Endodermal cell (in vitro differentiated cells): Measurements from ENCODE around the gene MUC20. TPM values are rescaled to one million over a fixed set of nuclear protein-coding genes. Genes with fewer than 3 reads are reported as not detected.

ENCODE experiments used
- DNase-seq: peaks from one replicate; pipeline ENCODE4 v3.0.0-alpha.2; 2017
- H3K27ac ChIP-seq: 2 replicates; pipeline ENCODE4 v1.5.1; 2013; ENCODE audit warnings: mild to moderate bottlenecking, low read depth, low read length, moderate library complexity
- H3K27me3 ChIP-seq: 2 replicates; pipeline ENCODE4 v1.6.1; 2013; ENCODE audit warnings: mild to moderate bottlenecking, low read length, moderate library complexity; ENCODE audit not compliant: insufficient read depth, control insufficient read depth, poor library complexity, severe bottlenecking
- H3K36me3 ChIP-seq: 2 replicates; pipeline ENCODE4 v1.7.0; 2013; ENCODE audit warnings: mild to moderate bottlenecking, low read length, moderate library complexity; ENCODE audit not compliant: control insufficient read depth, insufficient read depth
- H3K4me1 ChIP-seq: one replicate; pipeline ENCODE4 v1.7.0; 2013; ENCODE audit warnings: low read length; ENCODE audit not compliant: control insufficient read depth, insufficient read depth
- H3K4me3 ChIP-seq: 2 replicates; pipeline ENCODE4 v1.5.1; 2013; ENCODE audit warnings: mild to moderate bottlenecking, low read length, moderate library complexity
- H3K9ac ChIP-seq: 2 replicates; pipeline ENCODE4 v1.6.1; 2013; ENCODE audit warnings: mild to moderate bottlenecking, low read length, moderate library complexity; ENCODE audit not compliant: poor library complexity, severe bottlenecking; ENCODE audit errors: extremely low read depth
- H3K9me3 ChIP-seq: 2 replicates; pipeline ENCODE4 v1.6.1; 2013; ENCODE audit warnings: mild to moderate bottlenecking, low read length, moderate library complexity; ENCODE audit not compliant: control insufficient read depth
- H3K27ac Mint-ChIP-seq: 2 replicates; pipeline ENCODE4 v1.8.0; 2020; ENCODE audit warnings: mixed read lengths
- H3K27me3 Mint-ChIP-seq: 2 replicates; pipeline ENCODE4 v1.8.0; 2021; ENCODE audit warnings: mild to moderate bottlenecking, mixed read lengths; ENCODE audit not compliant: insufficient read depth
- H3K36me3 Mint-ChIP-seq: 2 replicates; pipeline ENCODE4 v1.8.0; 2020; ENCODE audit warnings: low read depth, mixed read lengths
- H3K4me1 Mint-ChIP-seq: 2 replicates; pipeline ENCODE4 v1.8.0; 2020; ENCODE audit warnings: mixed read lengths
- H3K4me3 Mint-ChIP-seq: 2 replicates; pipeline ENCODE4 v1.8.0; 2020; ENCODE audit warnings: mild to moderate bottlenecking, moderate library complexity, mixed read lengths
- H3K9me3 Mint-ChIP-seq: 2 replicates; pipeline ENCODE4 v1.8.0; 2020; ENCODE audit warnings: mild to moderate bottlenecking, mixed read lengths
- WGBS, 2 experiments: methylation state at CpG; one replicate each; pipeline versions ENCODE4 v1.1.5 to v1.1.7; 2013; ENCODE audit warnings: missing lambda C conversion rate in 2 of 2, mixed read lengths in 1 of 2; ENCODE audit not compliant: insufficient coverage in 1 of 2, insufficient read length in 1 of 2; 5-methylcytosine and 5-hydroxymethylcytosine counted together
- total RNA-seq, 2 donors: library from RNA; stranded (reverse); fragmentation: NEBNext Ultra II Directional in 1 of 2; extraction: Animal tissue kit (Norgen Biotek cat#: 25700) in 1 of 2; gene quantifications; 2 replicates in 1 of 2; 3 replicates in 1 of 2; pipeline ENCODE4 v1.2.1, GENCODE V29; 2021
- TF ChIP-seq, protein P1 (sequence below): fragments of 200-600 bp; sonication (generic); conservative IDR thresholded peaks from 2 replicates; pipeline ENCODE4 v1.5.0; 2021; ENCODE audit warnings: antibody characterized with exemption, mild to moderate bottlenecking

MUC20 gene
- total RNA-seq, 2 donors from 2014 or later: 0.89 to 1.3 TPM

DNA sequence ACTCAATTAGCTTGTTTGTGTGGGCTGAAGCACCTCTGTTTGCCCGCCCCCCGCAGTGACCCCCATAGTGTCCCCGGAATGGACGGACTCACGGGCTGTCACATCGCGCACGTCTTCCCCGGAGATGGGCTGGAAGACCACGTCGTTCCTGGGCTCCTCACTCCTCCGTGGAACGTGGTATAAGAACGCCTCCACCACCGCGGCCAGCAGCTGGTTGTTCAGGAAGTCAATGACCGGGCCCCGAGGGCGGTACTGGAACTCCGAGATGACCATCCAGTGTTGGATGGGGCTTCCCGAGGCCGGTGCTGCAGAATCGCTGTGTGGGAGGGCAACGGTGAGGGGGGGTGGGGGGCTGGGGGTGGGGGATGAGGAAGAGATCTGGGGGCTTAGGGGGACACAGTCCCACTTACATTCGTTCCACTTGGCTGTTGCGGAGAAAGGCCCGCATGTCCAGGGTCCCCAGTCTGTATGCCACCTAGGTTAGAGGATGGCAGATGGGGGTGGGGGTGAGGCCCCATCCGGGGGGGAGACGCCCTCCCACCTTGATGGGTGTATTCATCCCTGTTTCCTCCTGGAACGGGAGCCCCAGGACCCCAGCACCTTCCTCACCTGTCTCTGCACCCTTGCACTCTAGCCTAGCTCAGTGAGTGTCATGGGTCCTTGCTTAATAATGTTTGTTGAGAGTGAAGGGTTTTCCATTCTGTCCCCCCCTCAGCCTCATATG, 30.2 kb downstream of the MUC20 start:
- peaks cover 12% of the 10 kb centered on the region for H3K4me1 Mint-ChIP-seq
- H3K36me3 ChIP-seq: no peaks in the 10 kb centered on the region
- H3K36me3 Mint-ChIP-seq: peaks cover 4% of the 10 kb centered on the region
- H3K27me3 ChIP-seq: peaks cover 23% of the 10 kb centered on the region
- H3K4me3 ChIP-seq: no peak overlapping the region
- TF ChIP-seq, protein P1, sequence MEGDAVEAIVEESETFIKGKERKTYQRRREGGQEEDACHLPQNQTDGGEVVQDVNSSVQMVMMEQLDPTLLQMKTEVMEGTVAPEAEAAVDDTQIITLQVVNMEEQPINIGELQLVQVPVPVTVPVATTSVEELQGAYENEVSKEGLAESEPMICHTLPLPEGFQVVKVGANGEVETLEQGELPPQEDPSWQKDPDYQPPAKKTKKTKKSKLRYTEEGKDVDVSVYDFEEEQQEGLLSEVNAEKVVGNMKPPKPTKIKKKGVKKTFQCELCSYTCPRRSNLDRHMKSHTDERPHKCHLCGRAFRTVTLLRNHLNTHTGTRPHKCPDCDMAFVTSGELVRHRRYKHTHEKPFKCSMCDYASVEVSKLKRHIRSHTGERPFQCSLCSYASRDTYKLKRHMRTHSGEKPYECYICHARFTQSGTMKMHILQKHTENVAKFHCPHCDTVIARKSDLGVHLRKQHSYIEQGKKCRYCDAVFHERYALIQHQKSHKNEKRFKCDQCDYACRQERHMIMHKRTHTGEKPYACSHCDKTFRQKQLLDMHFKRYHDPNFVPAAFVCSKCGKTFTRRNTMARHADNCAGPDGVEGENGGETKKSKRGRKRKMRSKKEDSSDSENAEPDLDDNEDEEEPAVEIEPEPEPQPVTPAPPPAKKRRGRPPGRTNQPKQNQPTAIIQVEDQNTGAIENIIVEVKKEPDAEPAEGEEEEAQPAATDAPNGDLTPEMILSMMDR: no peak
- peaks cover 9% of the 10 kb centered on the region for H3K9me3 Mint-ChIP-seq
- no peak for DNase-seq
- no peaks in the 10 kb centered on the region for H3K9me3 ChIP-seq
- H3K27ac ChIP-seq: no peak overlapping the region
- H3K4me1 ChIP-seq: no peaks in the 10 kb centered on the region
- H3K27ac Mint-ChIP-seq: no peak overlapping the region
- no peak overlapping the region for H3K9ac ChIP-seq
- H3K27me3 Mint-ChIP-seq: peaks cover 30% of the 10 kb centered on the region
- WGBS, 2 experiments: 89 to 96% methylated on average over 12 to 28 of the region's 30 CpGs
- H3K4me3 Mint-ChIP-seq: no peak overlapping the region

DNA sequence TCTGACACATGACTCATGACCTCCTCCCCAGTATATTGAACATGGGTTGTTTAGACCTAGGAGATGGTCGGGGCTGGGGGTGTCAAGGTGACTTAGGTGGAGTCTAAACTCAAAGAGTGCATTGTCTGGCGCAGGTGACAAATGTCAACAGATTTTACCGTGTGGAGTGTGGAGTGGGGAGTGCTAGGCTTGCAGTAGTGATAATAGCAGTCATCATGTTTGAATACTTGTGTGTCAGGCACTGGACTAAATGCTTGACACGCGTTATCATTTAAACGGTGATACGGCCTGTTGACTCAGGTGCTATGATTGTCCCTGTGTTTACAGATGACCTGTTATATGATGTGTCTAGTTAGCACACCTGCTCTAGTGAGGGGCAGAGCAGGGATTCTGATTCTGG, 30.8 kb downstream of the MUC20 start:
- Histone ChIP-seq H3K9me3 (no peaks in the 10 kb centered on the region), H3K9ac (no peak overlapping the region), H3K4me3 (no peak overlapping the region), H3K27me3 (peaks cover 21% of the 10 kb centered on the region), H3K36me3 (no peaks in the 10 kb centered on the region), H3K27ac (no peak overlapping the region), H3K4me1 (no peaks in the 10 kb centered on the region)
- TF ChIP-seq, protein P1: no peak
- Mint-ChIP-seq H3K4me1 (peaks cover 12% of the 10 kb centered on the region), H3K36me3 (peaks cover 4% of the 10 kb centered on the region), H3K27ac (no peak overlapping the region), H3K27me3 (peaks cover 24% of the 10 kb centered on the region), H3K4me3 (no peak overlapping the region), H3K9me3 (peaks cover 9% of the 10 kb centered on the region)
- WGBS, 2 experiments: 86 to 95% methylated on average over 7 of the region's 7 CpGs
- DNase-seq: no peak

DNA sequence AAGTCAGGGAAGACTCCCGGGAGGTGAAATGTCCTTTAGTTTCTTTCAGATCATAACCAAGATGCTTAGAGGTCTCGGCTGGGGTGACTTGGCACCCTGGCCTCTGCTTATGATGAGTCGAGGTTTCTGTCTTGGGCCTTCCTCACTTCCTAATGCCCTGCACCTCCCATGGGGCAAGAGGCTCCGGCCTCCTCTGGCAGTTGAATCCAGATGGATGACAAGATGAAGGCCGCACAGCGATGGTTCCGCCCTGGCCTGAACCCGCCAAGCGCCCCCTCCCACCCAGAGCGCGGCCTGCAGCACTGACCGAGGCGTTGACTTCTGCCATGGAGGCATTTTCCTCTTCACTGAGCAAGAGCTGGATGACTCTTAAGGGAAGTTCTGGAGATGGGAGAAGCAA, 31.3 kb downstream of the MUC20 start:
- H3K4me1 Mint-ChIP-seq: peaks cover 15% of the 10 kb centered on the region
- peaks cover 19% of the 10 kb centered on the region for H3K27me3 Mint-ChIP-seq
- Histone ChIP-seq H3K9me3 (no peaks in the 10 kb centered on the region), H3K27me3 (peaks cover 16% of the 10 kb centered on the region), H3K4me3 (no peak overlapping the region), H3K27ac (no peak overlapping the region), H3K9ac (no peak overlapping the region), H3K36me3 (no peaks in the 10 kb centered on the region), H3K4me1 (no peaks in the 10 kb centered on the region)
- no peak overlapping the region for H3K4me3 Mint-ChIP-seq
- DNase-seq: no peak
- H3K36me3 Mint-ChIP-seq: peaks cover 3% of the 10 kb centered on the region
- no peak overlapping the region for H3K27ac Mint-ChIP-seq
- 92 to 95% methylated on average over 10 to 13 of the region's 13 CpGs for WGBS, 2 experiments
- peaks cover 7% of the 10 kb centered on the region for H3K9me3 Mint-ChIP-seq
- TF ChIP-seq, protein P1: no peak
